H1 (cell line): Measurements from ENCODE around the gene EPHB6. TPM values are rescaled to one million over a fixed set of nuclear protein-coding genes. Genes with fewer than 3 reads are reported as not detected.

ENCODE experiments used
- CTCF ChIA-PET: fragments of 300-600 bp; sonication (Branson Sonifier 250); formaldehyde crosslinking; loops from one replicate; lab custom pipeline; 2021; ENCODE audit not compliant: partially characterized antibody; lab: Charles Lee
- POLR2A ChIA-PET: fragments of 300-600 bp; sonication (Branson Sonifier 250); formaldehyde crosslinking; loops from one replicate; lab custom pipeline; 2021; ENCODE audit warnings: inconsistent platforms; ENCODE audit not compliant: partially characterized antibody; lab: Charles Lee
- DNase-seq, 2 experiments: peaks; one replicate each; pipeline versions ENCODE4 v3.0.0 to v3.0.0-alpha.2; 2010 to 2022; ENCODE audit warnings: low spot score in 2 of 2, low read depth in 1 of 2, mixed read lengths in 1 of 2
- FAIRE-seq: peaks from 2 replicates; lab custom pipeline; 2011; peaks lifted over from hg19 to GRCh38; lab: Jason Lieb, UNC
- H2AFZ ChIP-seq: 2 replicates; pipeline ENCODE4 v1.8.1; 2012; ENCODE audit warnings: low read length, inconsistent platforms
- H2AK5ac ChIP-seq: 2 replicates; pipeline ENCODE4 v1.6.1; 2013; ENCODE audit warnings: low read depth, low read length
- H2BK120ac ChIP-seq: replicated peaks from 2 replicates; pipeline ENCODE3; 2013; ENCODE audit warnings: low read depth, low read length, inconsistent platforms
- H2BK12ac ChIP-seq: 2 replicates; pipeline ENCODE4 v1.6.1; 2013; ENCODE audit warnings: low read depth, low read length
- H2BK15ac ChIP-seq: 2 replicates; pipeline ENCODE4 v1.6.1; 2013; ENCODE audit warnings: low read length
- H2BK20ac ChIP-seq: 2 replicates; pipeline ENCODE4 v1.6.1; 2013; ENCODE audit warnings: low read length
- H2BK5ac ChIP-seq: 2 replicates; pipeline ENCODE4 v1.6.1; 2013; ENCODE audit warnings: low read depth, low read length
- H3K14ac ChIP-seq: 2 replicates; pipeline ENCODE4 v1.6.1; 2013; ENCODE audit warnings: inconsistent platforms; ENCODE audit not compliant: insufficient read length
- H3K18ac ChIP-seq: 2 replicates; pipeline ENCODE4 v1.6.1; 2013; ENCODE audit warnings: low read length; ENCODE audit errors: extremely low read depth
- H3K23ac ChIP-seq: 2 replicates; pipeline ENCODE4 v1.6.1; 2013; ENCODE audit warnings: inconsistent platforms; ENCODE audit not compliant: insufficient read length
- H3K23me2 ChIP-seq: 2 replicates; pipeline ENCODE4 v1.6.1; 2013; ENCODE audit warnings: low read depth, low read length
- H3K27ac ChIP-seq: 2 replicates; pipeline ENCODE4 v1.6.1; 2011; ENCODE audit warnings: low read depth, low read length, inconsistent platforms
- H3K27me3 ChIP-seq, 4 experiments: replicated peaks in 1 of 4; 1 replicate in 1 of 4; 2 replicates in 3 of 4; pipeline versions ENCODE4 v1.6.1 to v1.8.1; 2011 to 2013; ENCODE audit warnings: low read length in 3 of 4, mild to moderate bottlenecking in 3 of 4, inconsistent platforms in 2 of 4, mixed read lengths in 2 of 4, moderate library complexity in 1 of 4; ENCODE audit not compliant: control insufficient read depth in 3 of 4, insufficient read depth in 3 of 4; ENCODE audit errors: extremely low read depth in 1 of 4
- H3K36me3 ChIP-seq, 4 experiments: 2 replicates each; pipeline versions ENCODE4 v1.6.1 to v1.8.1; 2011 to 2013; ENCODE audit warnings: mild to moderate bottlenecking in 4 of 4, low read length in 3 of 4, moderate library complexity in 2 of 4, control low read depth in 1 of 4, inconsistent platforms in 1 of 4; ENCODE audit not compliant: insufficient read depth in 4 of 4, control insufficient read depth in 2 of 4
- H3K4ac ChIP-seq: replicated peaks from 2 replicates; pipeline ENCODE3; 2013; ENCODE audit warnings: low read length, low read depth, mixed read lengths, inconsistent platforms; ENCODE audit not compliant: insufficient read length
- H3K4me1 ChIP-seq, 4 experiments: replicated peaks in 1 of 4; 1 replicate in 1 of 4; 2 replicates in 3 of 4; pipeline versions ENCODE4 v1.6.1 to v1.8.1; 2011 to 2013; ENCODE audit warnings: low read length in 3 of 4, inconsistent platforms in 2 of 4, mixed read lengths in 1 of 4; ENCODE audit not compliant: insufficient read depth in 4 of 4, control insufficient read depth in 3 of 4
- H3K4me2 ChIP-seq, 2 experiments: 2 replicates each; pipeline versions ENCODE4 v1.6.1 to v1.8.1; 2011 to 2013; ENCODE audit warnings: low read depth in 2 of 2, low read length in 2 of 2, control low read depth in 1 of 2, inconsistent platforms in 1 of 2, mild to moderate bottlenecking in 1 of 2; ENCODE audit not compliant: insufficient read depth in 1 of 2
- H3K4me3 ChIP-seq, 4 experiments: fragments of 200-600, 300-600 bp in 1 of 4; sonication (generic), shearing (Covaris generic), sonication (Bioruptor Twin) in 1 of 4; 2 replicates each; pipeline versions ENCODE4 v1.5.1 to v1.8.1; 2011 to 2016; ENCODE audit warnings: low read length in 4 of 4, low read depth in 3 of 4, control low read depth in 2 of 4, inconsistent platforms in 2 of 4, mild to moderate bottlenecking in 2 of 4, mixed read lengths in 1 of 4, moderate library complexity in 1 of 4; ENCODE audit not compliant: insufficient read depth in 2 of 4; ENCODE audit errors: extremely low read depth in 1 of 4
- H3K56ac ChIP-seq: replicated peaks from 2 replicates; pipeline ENCODE3; 2013; ENCODE audit warnings: low read depth, mild to moderate bottlenecking, mixed read lengths, low read length, inconsistent platforms; ENCODE audit not compliant: insufficient read length
- H3K79me1 ChIP-seq: 2 replicates; pipeline ENCODE4 v1.6.1; 2013; ENCODE audit warnings: low read depth, low read length, control low read depth
- H3K79me2 ChIP-seq, 2 experiments: 2 replicates each; pipeline versions ENCODE4 v1.6.1 to v1.8.1; 2012 to 2013; ENCODE audit warnings: low read length in 2 of 2, mild to moderate bottlenecking in 2 of 2, inconsistent platforms in 1 of 2; ENCODE audit not compliant: insufficient read depth in 2 of 2, control insufficient read depth in 1 of 2
- H3K9ac ChIP-seq, 4 experiments: replicated peaks in 1 of 4; 1 replicate in 1 of 4; 2 replicates in 3 of 4; pipeline versions ENCODE4 v1.6.1 to v1.8.1; 2011 to 2013; ENCODE audit warnings: low read depth in 3 of 4, low read length in 3 of 4, control low read depth in 2 of 4, mild to moderate bottlenecking in 2 of 4, moderate library complexity in 2 of 4, inconsistent platforms in 1 of 4; ENCODE audit errors: extremely low read depth in 1 of 4
- H3K9me3 ChIP-seq, 2 experiments: 2 replicates each; pipeline versions ENCODE4 v1.6.1 to v1.8.1; 2012 to 2013; ENCODE audit warnings: mild to moderate bottlenecking in 2 of 2, moderate library complexity in 2 of 2, control low read depth in 1 of 2, inconsistent platforms in 1 of 2, low read depth in 1 of 2, low read length in 1 of 2, mixed read lengths in 1 of 2; ENCODE audit not compliant: insufficient read depth in 2 of 2
- H4K20me1 ChIP-seq, 2 experiments: replicated peaks in 1 of 2; 2 replicates each; pipeline versions ENCODE3 to v1.8.1; 2011 to 2013; ENCODE audit warnings: inconsistent platforms in 2 of 2, low read length in 2 of 2, mild to moderate bottlenecking in 1 of 2; ENCODE audit not compliant: insufficient read depth in 2 of 2, control insufficient read depth in 1 of 2
- H4K5ac ChIP-seq: 2 replicates; pipeline ENCODE4 v1.6.1; 2013; ENCODE audit warnings: low read length, low read depth, mixed read lengths, inconsistent platforms; ENCODE audit not compliant: insufficient read length
- H4K8ac ChIP-seq: 2 replicates; pipeline ENCODE4 v1.8.0; 2013; ENCODE audit warnings: mild to moderate bottlenecking, moderate library complexity, low read length, inconsistent platforms; ENCODE audit not compliant: insufficient read depth; ENCODE audit errors: extremely low read depth
- H4K91ac ChIP-seq: replicated peaks from 2 replicates; pipeline ENCODE3; 2013; ENCODE audit warnings: low read length, mixed read lengths, inconsistent platforms; ENCODE audit not compliant: insufficient read length
- CEBPB ChIP-seq: IDR thresholded peaks from 2 replicates; pipeline ENCODE4 v1.6.1; 2012; ENCODE audit warnings: low read depth, low read length
- CHD2 ChIP-seq: IDR thresholded peaks from 2 replicates; pipeline ENCODE4 v1.6.1; 2012; ENCODE audit warnings: low read length, improper control_type of control experiment
- EZH2 ChIP-seq: fragments of 200-600 bp; sonication (generic); IDR thresholded peaks from 2 replicates; pipeline ENCODE4 v1.7.1; 2012; ENCODE audit warnings: low read depth, mild to moderate bottlenecking, moderate library complexity, low read length, inconsistent platforms; ENCODE audit not compliant: severe bottlenecking
- KDM5A ChIP-seq: fragments of 200-600 bp; IDR thresholded peaks from 2 replicates; pipeline ENCODE4 v1.7.1; 2012; ENCODE audit warnings: mild to moderate bottlenecking, low read length, inconsistent platforms, mixed read lengths
- POLR2A ChIP-seq, 2 experiments: IDR thresholded peaks; 1 replicate in 1 of 2; 2 replicates in 1 of 2; pipeline ENCODE4 v1.6.1; 2011; ENCODE audit warnings: low read depth in 2 of 2, low read length in 2 of 2, mild to moderate bottlenecking in 2 of 2; ENCODE audit errors: control extremely low read depth in 1 of 2
- SIX5 ChIP-seq: IDR thresholded peaks from 2 replicates; pipeline ENCODE4 v1.6.1; 2011; ENCODE audit warnings: mild to moderate bottlenecking, low read depth, low read length
- SRF ChIP-seq: IDR thresholded peaks from 2 replicates; pipeline ENCODE4 v1.6.1; 2011; ENCODE audit warnings: mild to moderate bottlenecking, low read depth, low read length, moderate library complexity
- WGBS, 2 experiments: shearing (Covaris generic) in 1 of 2; methylation state at CpG; one replicate each; pipeline versions ENCODE4 v1.1.6 to v1.1.7; 2013 to 2015; ENCODE audit warnings: low lambda C conversion rate in 2 of 2, mixed read lengths in 2 of 2, inconsistent platforms in 1 of 2, low coverage in 1 of 2, missing lambda C conversion rate in 1 of 2; ENCODE audit not compliant: insufficient replicate concordance in 2 of 2, insufficient coverage in 1 of 2, insufficient read length in 1 of 2; ENCODE audit errors: extremely low coverage in 1 of 2, missing lambda C conversion rate in 1 of 2; 5-methylcytosine and 5-hydroxymethylcytosine counted together
- polyA plus RNA-seq, 7 experiments: library from polyadenylated mRNA; depleted of rRNA in 3 of 7; stranded (reverse) in 5 of 7; unstranded in 2 of 7; fragments of >200 nt in 5 of 7; fragments of 200-250 nt in 2 of 7; gene quantifications; 1 replicate in 5 of 7; 2 replicates in 1 of 7; 4 replicates in 1 of 7; pipeline versions ENCODE4 v1.2.1 to v1.2.3, GENCODE V29; 2011 to 2013; ENCODE audit warnings: missing spikeins in 2 of 7, mixed read lengths in 2 of 7
- total RNA-seq: library from RNA; stranded (reverse); fragmentation: NEBNext Ultra II Directional; extraction: Animal tissue kit (Norgen Biotek cat#: 25700); gene quantifications from 2 replicates; pipeline ENCODE4 v1.2.1, GENCODE V29; 2021

EPHB6 gene
- total and polyA plus RNA-seq, 2 of the 8 experiments (the other 6 are each of a cell fraction or from before 2014, with no cell fraction given): 19.7 TPM

- Histone ChIP-seq H2BK15ac (no peak overlapping the region), H4K5ac (no peak overlapping the region), H2AFZ (no peak overlapping the region), H4K91ac (no peak overlapping the region), H3K56ac (no peak overlapping the region), H2BK12ac (peak overlapping the region; percentile 75; the same call in 1 of the 2 replicates), H4K8ac (no peak overlapping the region), H2BK120ac (no peak overlapping the region), H3K4me1 (peaks cover 3 to 9% (median 6%) of the 10 kb centered on the region in 4 experiments; a peak in 6 of 7 replicates), H3K79me2 (no peaks in the 10 kb centered on the region), H3K23me2 (no peaks in the 10 kb centered on the region; the same call in 1 of the 2 replicates), H3K23ac (no peak overlapping the region), H2AK5ac (no peak overlapping the region), H3K4me3 (no peak overlapping the region), H3K79me1 (no peaks in the 10 kb centered on the region; the same call in 1 of the 2 replicates), H2BK5ac (0 out of 2 replicates have a peak overlapping the region, but pooled peaks have one; percentile 66), H2BK20ac (no peak overlapping the region), H3K36me3 (no peaks in the 10 kb centered on the region), H3K9ac (no peak overlapping the region), H4K20me1 (no peaks in the 10 kb centered on the region), H3K18ac (no peak overlapping the region; the same call in 1 of the 2 replicates), H3K14ac (no peak overlapping the region), H3K4me2 (no peak overlapping the region), H3K27me3 (no peaks in the 10 kb centered on the region), H3K4ac (no peak overlapping the region), H3K27ac (no peak overlapping the region)
- FAIRE-seq (no peak), DNase-seq (peak in 1 of 2 experiments; percentile 37)
- ChIA-PET CTCF (interaction anchor here (1.1 to 13.9 kb wide), 16 partner anchors 9 to 516 kb away, joined by 3 to 107 read pairs (median 6); partner anchors contain the start of gene EPHB6), POLR2A (no interaction called here)
- WGBS, 2 experiments: 87% methylated on average over 18 of the region's 18 CpGs; no CpG with 5 or more reads in 1 of the 2 experiments
- no peak for TF ChIP-seq KDM5A
- TF ChIP-seq SIX5: no peak
- no peak for TF ChIP-seq CEBPB
- no peak for TF ChIP-seq POLR2A (IDR thresholded peaks at IDR 0.05; ENCODE audit: control extremely low read depth in 1 of 2, low read depth in 2 of 2, low read length in 2 of 2)
- TF ChIP-seq SRF: no peak
- no peak for TF ChIP-seq CHD2
- TF ChIP-seq EZH2: no peak
- TF ChIP-seq, all 59 proteins: peak for 0
- H3K9me3 ChIP-seq: no peaks in the 10 kb centered on the region
Measured at GRCh38 chr7:142867398-142868187, 12.7 kb downstream of the EPHB6 start.
